ENCODE results near the gene GLS2.
"Not testable (repeated sequence)": the region's sequence is repeated elsewhere in the genome, so short reads cannot be mapped to it uniquely, and the experiment has no call there.

GLS2 gene

GRCh38 chr12:56488041-56488955 is at the start of gene GLS2:
Gene GLS2, minus strand, starts transcription at chr12:56488161. Its CDS starts 43 bp downstream, at chr12:56488118.
- DNase-seq (ENCODE audit: low spot score): peak; percentile 71

- DNase-seq (ENCODE audit: low spot score): no peak
Observed at GRCh38 chr12:56537546-56537945, 49.6 kb upstream of the GLS2 start.

GRCh38 chr12:56530390-56531055 is 42.6 kb upstream of the GLS2 start:
- no peak for DNase-seq (ENCODE audit: low spot score)

- no peak for DNase-seq (ENCODE audit: low spot score)
Observed at GRCh38 chr12:56529656-56530055, 41.7 kb upstream of the GLS2 start.

GRCh38 chr12:56528846-56529245 is 40.9 kb upstream of the GLS2 start:
- no peak for DNase-seq (ENCODE audit: low spot score)

GRCh38 chr12:56522411-56523193 is 34.6 kb upstream of the GLS2 start:
- no peak for DNase-seq (ENCODE audit: low spot score)

GRCh38 chr12:56521590-56522371 is 33.8 kb upstream of the GLS2 start, which contains the start of gene RBMS2:
Gene RBMS2, plus strand, starts transcription at chr12:56521820. Its CDS starts 204 bp downstream, at chr12:56522024.
- DNase-seq (ENCODE audit: low spot score): peak; percentile 81

GRCh38 chr12:56521209-56521589 is 33.2 kb upstream of the GLS2 start:
- DNase-seq (ENCODE audit: low spot score): no peak

GRCh38 chr12:56520506-56520905 is 32.5 kb upstream of the GLS2 start:
- no peak for DNase-seq (ENCODE audit: low spot score)

- no peak for DNase-seq (ENCODE audit: low spot score)
Observed at GRCh38 chr12:56520048-56520447, 32.1 kb upstream of the GLS2 start.

- no peak for DNase-seq (ENCODE audit: low spot score)
Observed at GRCh38 chr12:56518570-56518969, 30.6 kb upstream of the GLS2 start.

GRCh38 chr12:56517854-56518253 is 29.9 kb upstream of the GLS2 start:
- no peak for DNase-seq (ENCODE audit: low spot score)

- DNase-seq (ENCODE audit: low spot score): not testable (repeated sequence)
Observed at GRCh38 chr12:56514014-56514318, 26.0 kb upstream of the GLS2 start.

- no peak for DNase-seq (ENCODE audit: low spot score)
Observed at GRCh38 chr12:56510786-56511185, 22.8 kb upstream of the GLS2 start.

GRCh38 chr12:56499879-56500278 is 11.9 kb upstream of the GLS2 start:
- not testable (repeated sequence) for DNase-seq (ENCODE audit: low spot score)

- DNase-seq (ENCODE audit: low spot score): not testable (repeated sequence)
Observed at GRCh38 chr12:56499452-56499851, 11.5 kb upstream of the GLS2 start.

- DNase-seq (ENCODE audit: low spot score): not testable (repeated sequence)
Observed at GRCh38 chr12:56498126-56498902, 10.4 kb upstream of the GLS2 start.

GRCh38 chr12:56496704-56497103 is 8.7 kb upstream of the GLS2 start:
- DNase-seq (ENCODE audit: low spot score): not testable (repeated sequence)

- not testable (repeated sequence) for DNase-seq (ENCODE audit: low spot score)
Observed at GRCh38 chr12:56494481-56494880, 6.5 kb upstream of the GLS2 start.

- DNase-seq (ENCODE audit: low spot score): not testable (repeated sequence)
Observed at GRCh38 chr12:56494106-56494415, 6.1 kb upstream of the GLS2 start.

Data from left forelimb (tissue), 1 donor.